NT2/D1 (cell line): ENCODE results near the gene DPP6.

Source experiments
- SUZ12 ChIP-seq: IDR thresholded peaks from 2 replicates; pipeline ENCODE4 v1.6.1; 2011; ENCODE audit not compliant: insufficient read length, insufficient read depth; ENCODE audit errors: extremely low read depth
- YY1 ChIP-seq: IDR thresholded peaks from 2 replicates; pipeline ENCODE4 v1.6.1; 2011; ENCODE audit not compliant: insufficient read length, insufficient read depth
- ZNF274 ChIP-seq: IDR thresholded peaks from 2 replicates; pipeline ENCODE4 v1.6.1; 2011; ENCODE audit warnings: mild to moderate bottlenecking, low read depth, low read length

- TF ChIP-seq ZNF274, result no peak
- no peak for TF ChIP-seq YY1
- TF ChIP-seq SUZ12, result no peak
These were observed 149.8 kb downstream of the DPP6 start for GRCh38 chr7:154202002-154202401.
